Measurements from ENCODE around the gene C4BPB.

C4BPB gene

GRCh38 chr1:207088701-207089626 lies at the start of gene C4BPB:
C4BPB (plus strand) TSS chr1:207088860; CDS start chr1:207089532, 672 bp downstream.
- TF ChIP-seq ZBTB7A (IDR thresholded peaks at IDR 0.05; ENCODE audit: low read depth) (no peak), NFIC (IDR thresholded peaks at IDR 0.05) (0 out of 2 replicates have a peak, but pooled peaks have one; percentile 36)

- TF ChIP-seq RAD21 (IDR thresholded peaks at IDR 0.05; ENCODE audit: low read depth) (no peak), CEBPB (IDR thresholded peaks at IDR 0.05) (no peak), TAF1 (IDR thresholded peaks at IDR 0.05; ENCODE audit: low read depth) (no peak), EP300 (IDR thresholded peaks at IDR 0.05; ENCODE audit: borderline replicate concordance) (no peak), YY1 (IDR thresholded peaks at IDR 0.05; ENCODE audit: low read depth) (no peak), EGR1 (IDR thresholded peaks at IDR 0.05) (no peak), USF1 (IDR thresholded peaks at IDR 0.05) (no peak), ZBTB7A (IDR thresholded peaks at IDR 0.05; ENCODE audit: low read depth) (no peak), TCF12 (IDR thresholded peaks at IDR 0.05; ENCODE audit: low read depth) (no peak), CREB1 (IDR thresholded peaks at IDR 0.05; ENCODE audit: low read depth) (no peak), NFIC (IDR thresholded peaks at IDR 0.05) (no peak)
Measured at GRCh38 chr1:207039380-207040180, 49.1 kb upstream of the C4BPB start.

- TF ChIP-seq MAX (IDR thresholded peaks at IDR 0.05) = no peak
- TF ChIP-seq USF1 (IDR thresholded peaks at IDR 0.05) = no peak
- TF ChIP-seq FOXM1 (IDR thresholded peaks at IDR 0.05; ENCODE audit: borderline replicate concordance, low read depth) = no peak
- no peak for TF ChIP-seq ZBTB7A (IDR thresholded peaks at IDR 0.05; ENCODE audit: low read depth)
- TF ChIP-seq YY1 (IDR thresholded peaks at IDR 0.05; ENCODE audit: low read depth) = no peak
- no peak for TF ChIP-seq TCF12 (IDR thresholded peaks at IDR 0.05; ENCODE audit: low read depth)
- TF ChIP-seq TAF1 (IDR thresholded peaks at IDR 0.05; ENCODE audit: low read depth) = no peak
- no peak for TF ChIP-seq TEAD4 (IDR thresholded peaks at IDR 0.05)
- TF ChIP-seq REST (IDR thresholded peaks at IDR 0.05; ENCODE audit: low read depth) = no peak
- no peak for TF ChIP-seq CEBPB (IDR thresholded peaks at IDR 0.05)
- no peak for TF ChIP-seq RAD21 (IDR thresholded peaks at IDR 0.05; ENCODE audit: low read depth)
- TF ChIP-seq NFIC (IDR thresholded peaks at IDR 0.05) = no peak
- TF ChIP-seq EGR1 (IDR thresholded peaks at IDR 0.05) = no peak
- TF ChIP-seq EP300 (IDR thresholded peaks at IDR 0.05; ENCODE audit: borderline replicate concordance) = no peak
Measured at GRCh38 chr1:207040181-207040533, 48.5 kb upstream of the C4BPB start.

GRCh38 chr1:207045453-207045852 lies 43.2 kb upstream of the C4BPB start:
- TF ChIP-seq MAX (IDR thresholded peaks at IDR 0.05) (no peak), FOXM1 (IDR thresholded peaks at IDR 0.05; ENCODE audit: borderline replicate concordance, low read depth) (no peak), ZBTB7A (IDR thresholded peaks at IDR 0.05; ENCODE audit: low read depth) (no peak), USF1 (IDR thresholded peaks at IDR 0.05) (no peak), YY1 (IDR thresholded peaks at IDR 0.05; ENCODE audit: low read depth) (no peak), TCF12 (IDR thresholded peaks at IDR 0.05; ENCODE audit: low read depth) (no peak), TAF1 (IDR thresholded peaks at IDR 0.05; ENCODE audit: low read depth) (no peak), REST (IDR thresholded peaks at IDR 0.05; ENCODE audit: low read depth) (no peak), RAD21 (IDR thresholded peaks at IDR 0.05; ENCODE audit: low read depth) (no peak), EGR1 (IDR thresholded peaks at IDR 0.05) (no peak), EP300 (IDR thresholded peaks at IDR 0.05; ENCODE audit: borderline replicate concordance) (no peak), CREB1 (IDR thresholded peaks at IDR 0.05; ENCODE audit: low read depth) (no peak), TEAD4 (IDR thresholded peaks at IDR 0.05) (no peak), NFIC (IDR thresholded peaks at IDR 0.05) (no peak), CEBPB (IDR thresholded peaks at IDR 0.05) (no peak)
